ENCODE data around the gene RBM38. TPM values are rescaled to one million over a fixed set of nuclear protein-coding genes. Genes with fewer than 3 reads are reported as not detected.

Gene RBM38
- total RNA-seq, 4 donors from 2014 or later: 6.2 to 13.3 (median 11.2) TPM

DNA sequence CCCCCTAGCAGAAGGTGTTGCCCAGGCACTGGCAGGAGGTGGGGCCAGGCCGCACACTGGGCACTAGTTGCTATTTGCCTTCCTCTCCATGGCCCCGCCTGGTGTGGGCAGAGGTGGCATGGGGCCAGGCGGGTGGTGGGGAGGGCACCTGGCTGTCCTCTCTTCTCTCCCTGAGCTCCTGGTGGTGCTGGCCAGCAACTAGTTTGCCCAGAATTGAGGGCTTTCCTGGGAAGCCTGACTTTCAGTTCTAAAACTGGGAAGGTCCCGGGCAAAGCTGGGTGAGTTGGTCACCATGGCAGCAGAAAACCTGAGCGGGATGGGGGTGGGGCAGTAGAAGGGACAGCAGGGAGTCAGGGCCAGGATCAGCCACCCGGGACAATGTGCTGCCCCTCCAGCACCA, 48.2 kb downstream of the RBM38 start:
- DNase-seq (ENCODE audit: low spot score in 2 of 2): no peak
- no peak overlapping the region for H3K4me3 ChIP-seq (ENCODE audit: low read depth, poor library complexity, severe bottlenecking)
- 52 to 61% methylated on average over 3 to 6 of the region's 6 CpGs for WGBS, 2 donors
- intact Hi-C loops (cut with DNase I; ENCODE audit: low total_unique reads): no loop called here
- no peak for TF ChIP-seq POLR2A (IDR thresholded peaks at IDR 0.05)
- TF ChIP-seq, protein P1, sequence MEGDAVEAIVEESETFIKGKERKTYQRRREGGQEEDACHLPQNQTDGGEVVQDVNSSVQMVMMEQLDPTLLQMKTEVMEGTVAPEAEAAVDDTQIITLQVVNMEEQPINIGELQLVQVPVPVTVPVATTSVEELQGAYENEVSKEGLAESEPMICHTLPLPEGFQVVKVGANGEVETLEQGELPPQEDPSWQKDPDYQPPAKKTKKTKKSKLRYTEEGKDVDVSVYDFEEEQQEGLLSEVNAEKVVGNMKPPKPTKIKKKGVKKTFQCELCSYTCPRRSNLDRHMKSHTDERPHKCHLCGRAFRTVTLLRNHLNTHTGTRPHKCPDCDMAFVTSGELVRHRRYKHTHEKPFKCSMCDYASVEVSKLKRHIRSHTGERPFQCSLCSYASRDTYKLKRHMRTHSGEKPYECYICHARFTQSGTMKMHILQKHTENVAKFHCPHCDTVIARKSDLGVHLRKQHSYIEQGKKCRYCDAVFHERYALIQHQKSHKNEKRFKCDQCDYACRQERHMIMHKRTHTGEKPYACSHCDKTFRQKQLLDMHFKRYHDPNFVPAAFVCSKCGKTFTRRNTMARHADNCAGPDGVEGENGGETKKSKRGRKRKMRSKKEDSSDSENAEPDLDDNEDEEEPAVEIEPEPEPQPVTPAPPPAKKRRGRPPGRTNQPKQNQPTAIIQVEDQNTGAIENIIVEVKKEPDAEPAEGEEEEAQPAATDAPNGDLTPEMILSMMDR (IDR thresholded peaks at IDR 0.05): no peak

DNA sequence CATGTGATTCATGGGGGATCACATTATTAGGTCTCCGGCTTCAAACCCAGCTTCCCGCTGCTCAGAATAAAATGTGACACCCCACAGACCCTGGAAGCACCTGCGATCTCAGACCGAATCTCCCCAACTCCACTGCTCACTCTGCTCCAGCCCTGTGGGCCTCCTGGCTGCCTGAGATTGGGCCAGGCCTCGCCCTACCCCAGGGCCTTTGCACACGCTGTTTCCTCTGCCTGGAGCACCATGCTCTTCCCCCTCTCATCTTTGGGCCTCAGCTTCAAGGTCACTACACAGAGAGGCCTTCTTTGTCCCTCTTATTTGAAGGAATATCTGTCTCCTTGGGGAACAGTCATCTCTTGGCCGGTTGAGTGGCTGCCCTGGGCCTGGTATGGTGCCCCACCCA, 48.8 kb downstream of the RBM38 start:
- TF ChIP-seq, protein P1 (IDR thresholded peaks at IDR 0.05): no peak
- TF ChIP-seq POLR2A (IDR thresholded peaks at IDR 0.05): no peak
- no peak for DNase-seq (ENCODE audit: low spot score in 2 of 2)
- H3K4me3 ChIP-seq (ENCODE audit: low read depth, poor library complexity, severe bottlenecking): no peak overlapping the region
- intact Hi-C loops (cut with DNase I; ENCODE audit: low total_unique reads): no loop called here
- WGBS, 2 donors: 89 to 92% methylated on average over 7 of the region's 7 CpGs

DNA sequence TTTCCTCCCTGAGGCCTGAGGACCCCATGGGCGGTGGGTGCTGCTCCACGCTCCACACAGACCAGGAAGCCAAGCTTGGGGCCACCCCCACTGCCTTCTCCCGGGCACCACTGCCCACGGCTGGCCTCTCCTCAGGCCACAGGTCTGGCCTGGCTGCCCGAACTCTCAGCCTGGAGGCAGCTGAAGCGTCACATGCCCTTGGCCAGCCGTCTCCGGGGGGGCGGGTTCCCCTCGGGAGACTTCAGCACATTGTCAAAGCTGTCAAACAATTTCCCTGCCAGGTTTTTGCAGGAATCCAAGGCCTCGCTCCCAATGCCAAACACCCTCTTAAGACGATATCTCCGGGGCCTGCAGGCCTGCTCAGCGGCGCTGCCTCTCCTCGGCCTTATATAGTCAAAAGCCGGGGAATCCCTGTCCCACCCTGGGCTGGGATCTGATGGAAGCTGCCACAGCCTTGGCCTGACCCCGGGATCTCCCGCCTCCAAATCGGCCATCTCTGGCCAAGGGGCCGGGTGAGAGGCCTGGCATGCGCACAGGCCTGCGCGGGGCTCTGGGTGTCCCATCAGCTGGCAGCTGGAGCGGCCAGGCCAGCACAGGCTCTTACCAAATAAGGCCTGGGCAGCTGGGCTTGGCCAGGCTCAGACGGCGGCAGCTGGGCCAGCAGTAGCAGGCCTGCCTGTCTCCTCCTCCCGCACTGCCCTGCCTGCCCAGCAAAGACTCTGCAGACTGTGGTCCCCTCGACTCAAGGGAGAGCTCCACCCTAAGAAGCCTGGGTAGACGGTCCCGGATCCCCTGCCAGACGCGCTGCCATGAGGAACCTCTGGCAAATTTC, 49.7 kb downstream of the RBM38 start:
- 15 to 22% methylated on average over 26 to 31 of the region's 33 CpGs for WGBS, 2 donors
- no peak overlapping the region for H3K4me3 ChIP-seq (ENCODE audit: low read depth, poor library complexity, severe bottlenecking)
- intact Hi-C loops (cut with DNase I; ENCODE audit: low total_unique reads): no loop called here
- TF ChIP-seq POLR2A (IDR thresholded peaks at IDR 0.05): no peak
- TF ChIP-seq, protein P1 (IDR thresholded peaks at IDR 0.05): no peak
- DNase-seq (ENCODE audit: low spot score in 2 of 2): peak; percentile 35 to 91

DNA sequence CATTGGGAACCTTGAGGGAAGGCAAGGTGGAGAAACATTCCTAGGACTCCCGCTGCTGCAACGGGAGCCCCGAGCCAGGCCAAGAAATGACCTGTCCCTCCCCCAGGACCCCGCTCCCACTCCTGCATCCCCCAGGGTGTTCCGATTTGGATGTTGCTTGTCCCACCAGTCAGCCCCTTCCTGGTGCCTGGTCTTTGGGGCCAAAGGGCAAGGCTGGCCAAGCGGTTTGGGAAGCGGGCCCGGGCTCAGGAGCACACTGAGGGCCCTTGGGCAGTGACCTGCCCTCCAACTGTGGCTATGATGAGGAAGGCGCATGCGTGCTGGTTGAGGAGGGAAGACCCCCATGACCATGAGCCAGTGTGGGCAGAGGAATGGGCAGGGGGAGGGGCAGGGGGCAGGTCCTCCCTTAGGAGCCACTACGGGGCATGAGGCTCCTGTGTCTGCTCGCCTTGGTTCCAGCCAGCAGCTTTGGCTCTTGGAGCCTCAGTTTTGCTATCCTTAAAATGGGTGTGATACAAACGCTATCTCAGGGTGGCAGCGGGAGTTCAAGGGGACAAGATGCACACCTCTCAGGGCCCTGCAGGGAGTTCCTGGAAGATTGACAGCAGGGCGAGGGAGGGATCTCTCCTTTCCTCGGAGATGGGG, 50.4 kb downstream of the RBM38 start:
- intact Hi-C loops (cut with DNase I; ENCODE audit: low total_unique reads): no loop called here
- DNase-seq (ENCODE audit: low spot score in 2 of 2): no peak
- H3K4me3 ChIP-seq (ENCODE audit: low read depth, poor library complexity, severe bottlenecking): no peak overlapping the region
- 75 to 86% methylated on average over 16 of the region's 16 CpGs for WGBS, 2 donors
- TF ChIP-seq, protein P1 (IDR thresholded peaks at IDR 0.05): no peak
- TF ChIP-seq POLR2A (IDR thresholded peaks at IDR 0.05): no peak

DNA sequence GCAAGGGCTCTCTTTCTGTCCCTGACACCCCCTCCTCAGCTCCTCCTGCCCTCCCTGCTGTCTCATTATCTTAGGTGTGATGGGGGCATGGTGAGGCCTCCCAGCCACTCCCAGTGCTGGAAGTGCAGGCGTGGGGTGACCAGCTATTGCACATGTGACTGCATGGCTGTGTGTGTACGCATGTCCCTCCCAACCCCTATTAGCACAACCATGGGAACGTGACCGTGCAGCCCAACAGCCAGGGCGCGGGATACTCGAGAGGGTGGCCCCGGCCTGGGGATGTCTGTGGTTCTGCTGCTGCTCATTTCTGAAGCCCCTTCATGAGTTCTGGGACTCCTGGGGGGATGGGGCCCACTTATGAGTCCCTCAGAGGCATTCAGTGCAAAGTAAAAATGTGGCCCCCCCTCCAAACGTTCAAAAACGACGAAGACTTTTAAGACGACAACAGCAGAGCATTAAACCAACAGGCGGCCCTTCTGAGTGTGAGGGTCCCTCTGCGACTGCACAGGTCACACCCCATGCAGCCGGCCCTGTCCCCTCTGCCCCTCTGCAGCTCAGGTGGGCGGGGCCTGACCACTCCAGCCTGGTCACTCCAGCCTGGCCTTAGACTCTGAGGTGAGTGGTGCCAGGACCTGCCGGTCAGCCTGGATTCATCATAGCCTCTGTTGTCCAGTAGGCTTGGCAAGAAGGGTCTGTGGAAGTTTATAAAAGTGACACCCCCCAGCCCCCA, 51.1 kb downstream of the RBM38 start:
- DNase-seq (ENCODE audit: low spot score in 2 of 2): no peak
- WGBS, 2 donors: 78 to 82% methylated on average over 16 to 17 of the region's 17 CpGs
- no peak overlapping the region for H3K4me3 ChIP-seq (ENCODE audit: low read depth, poor library complexity, severe bottlenecking)
- TF ChIP-seq, protein P1 (IDR thresholded peaks at IDR 0.05): no peak
- TF ChIP-seq POLR2A (IDR thresholded peaks at IDR 0.05): no peak
- intact Hi-C loops (cut with DNase I; ENCODE audit: low total_unique reads): no loop called here

All from lower leg skin (tissue), 4 donors.